Smooth muscle cell (in vitro differentiated cells): ENCODE results near the gene CCDC71L. TPM values are rescaled to one million over a fixed set of nuclear protein-coding genes. Genes with fewer than 3 reads are reported as not detected.
A peak's percentile ranks its signal among the peaks of the same experiment; 100 is the strongest.

Experiments used
- DNase-seq: peaks from one replicate; lab custom pipeline; 2025; ENCODE audit not compliant: unreplicated experiment; lab: John Stamatoyannopoulos, UW
- H2AFZ ChIP-seq: fragments of 200-600 bp; sonication (generic); 2 replicates; pipeline ENCODE4 v1.6.0; 2016; ENCODE audit warnings: antibody characterized with exemption, low read depth, mild to moderate bottlenecking
- H3F3A ChIP-seq: fragments of 200-600 bp; sonication (generic); 2 replicates; pipeline ENCODE4 v1.6.0; 2017; ENCODE audit warnings: antibody characterized with exemption, low read depth
- H3K27ac ChIP-seq: fragments of 200-600 bp; sonication (generic); 2 replicates; pipeline ENCODE4 v1.5.1; 2016; ENCODE audit warnings: low read depth, mild to moderate bottlenecking
- H3K27me3 ChIP-seq: fragments of 200-600 bp; sonication (generic); 2 replicates; pipeline ENCODE4 v1.6.1; 2016; ENCODE audit warnings: low read depth, mild to moderate bottlenecking
- H3K36me3 ChIP-seq: fragments of 200-600 bp; sonication (generic); 2 replicates; pipeline ENCODE4 v1.5.1; 2016; ENCODE audit warnings: low read depth
- H3K4me1 ChIP-seq: fragments of 200-600 bp; sonication (generic); 2 replicates; pipeline ENCODE4 v1.5.1; 2016; ENCODE audit warnings: low read depth
- H3K4me2 ChIP-seq: fragments of 200-600 bp; sonication (generic); 2 replicates; pipeline ENCODE4 v1.6.0; 2016; ENCODE audit warnings: mild to moderate bottlenecking
- H3K4me3 ChIP-seq: fragments of 200-600 bp; sonication (generic); 2 replicates; pipeline ENCODE4 v1.5.1; 2016; ENCODE audit warnings: mild to moderate bottlenecking
- H3K79me2 ChIP-seq: fragments of 200-600 bp; sonication (generic); 2 replicates; pipeline ENCODE4 v1.6.0; 2016; ENCODE audit warnings: low read depth, mild to moderate bottlenecking
- H3K9ac ChIP-seq: fragments of 200-600 bp; sonication (generic); 2 replicates; pipeline ENCODE4 v1.6.0; 2016; ENCODE audit warnings: low read depth
- H3K9me3 ChIP-seq: fragments of 200-600 bp; sonication (generic); replicated peaks from 2 replicates; pipeline ENCODE4 v1.5.1; 2016; ENCODE audit warnings: low read depth
- H4K20me1 ChIP-seq: fragments of 200-600 bp; sonication (generic); 2 replicates; pipeline ENCODE4 v1.6.0; 2016; ENCODE audit warnings: low read depth
- CTCF ChIP-seq: fragments of 200-600 bp; sonication (generic); IDR thresholded peaks from 2 replicates; pipeline ENCODE4 v1.5.1; 2017; ENCODE audit warnings: borderline replicate concordance, mild to moderate bottlenecking, antibody characterized with exemption; ENCODE audit not compliant: insufficient read depth, poor library complexity, severe bottlenecking
- WGBS: methylation state at CpG from one replicate; pipeline ENCODE4 v1.1.7; 2016; ENCODE audit warnings: low lambda C conversion rate; 5-methylcytosine and 5-hydroxymethylcytosine counted together
- polyA plus RNA-seq: library from polyadenylated mRNA; unstranded; fragments of >200 nt; fragmentation: Nextera tagmentation; extraction: Ambion mirVana; gene quantifications from 2 replicates; pipeline ENCODE4 v1.2.1, GENCODE V29; 2016
- total RNA-seq: library from RNA; depleted of rRNA; stranded (reverse); fragments of >200 nt; gene quantifications from 2 replicates; pipeline ENCODE4 v1.2.3, GENCODE V29; 2014

The CCDC71L gene
- total and polyA plus RNA-seq, 2 experiments from 2014 or later: 21.0 to 35.7 TPM

- Histone ChIP-seq H3K4me2 (no peak overlapping the region), H4K20me1 (no peaks in the 10 kb centered on the region), H3K9ac (no peak overlapping the region), H3K9me3 (no peaks in the 10 kb centered on the region), H2AFZ (no peak overlapping the region), H3K27me3 (no peaks in the 10 kb centered on the region), H3K36me3 (no peaks in the 10 kb centered on the region), H3F3A (no peaks in the 10 kb centered on the region), H3K27ac (no peak overlapping the region), H3K4me1 (peaks cover under 1% of the 10 kb centered on the region), H3K4me3 (no peak overlapping the region), H3K79me2 (peaks cover 7% of the 10 kb centered on the region)
- TF ChIP-seq CTCF: no peak
- WGBS: 67% methylated on average over 2 of the region's 2 CpGs
- no peak for DNase-seq
These were observed 8.0 kb downstream of the CCDC71L start for GRCh38 chr7:106652909-106653308.

GRCh38 chr7:106652092-106652491 lies 8.9 kb downstream of the CCDC71L start:
- no peak for TF ChIP-seq CTCF
- H4K20me1 ChIP-seq: no peaks in the 10 kb centered on the region
- H3K27me3 ChIP-seq: no peaks in the 10 kb centered on the region
- no peaks in the 10 kb centered on the region for H3K9me3 ChIP-seq
- no peak for DNase-seq
- H3K79me2 ChIP-seq: peaks cover 3% of the 10 kb centered on the region
- H3K36me3 ChIP-seq: no peaks in the 10 kb centered on the region
- no peak overlapping the region for H3K4me3 ChIP-seq
- no peaks in the 10 kb centered on the region for H3F3A ChIP-seq
- no peak overlapping the region for H2AFZ ChIP-seq
- H3K4me2 ChIP-seq: no peak overlapping the region
- H3K27ac ChIP-seq: no peak overlapping the region
- H3K4me1 ChIP-seq: no peaks in the 10 kb centered on the region
- H3K9ac ChIP-seq: no peak overlapping the region

GRCh38 chr7:106646256-106646655 lies 14.7 kb downstream of the CCDC71L start:
- Histone ChIP-seq H3K4me1 (no peaks in the 10 kb centered on the region), H3K36me3 (no peaks in the 10 kb centered on the region), H3K27me3 (no peaks in the 10 kb centered on the region), H3F3A (no peaks in the 10 kb centered on the region), H2AFZ (no peak overlapping the region), H3K9ac (no peak overlapping the region), H3K4me2 (no peak overlapping the region), H3K79me2 (no peaks in the 10 kb centered on the region), H3K9me3 (no peaks in the 10 kb centered on the region), H3K4me3 (no peak overlapping the region), H3K27ac (no peak overlapping the region), H4K20me1 (no peaks in the 10 kb centered on the region)
- no peak for DNase-seq
- TF ChIP-seq CTCF: no peak
- WGBS: 90% methylated on average over 1 of the region's 1 CpG

- Histone ChIP-seq H3K4me1 (no peaks in the 10 kb centered on the region), H3K36me3 (no peaks in the 10 kb centered on the region), H3K27ac (no peak overlapping the region), H2AFZ (peak overlapping the region; percentile 54), H3F3A (no peaks in the 10 kb centered on the region), H3K4me3 (no peak overlapping the region), H3K27me3 (no peaks in the 10 kb centered on the region), H4K20me1 (no peaks in the 10 kb centered on the region), H3K9ac (no peak overlapping the region), H3K79me2 (no peaks in the 10 kb centered on the region), H3K9me3 (no peaks in the 10 kb centered on the region), H3K4me2 (no peak overlapping the region)
- no peak for TF ChIP-seq CTCF
- whole genome bisulfite sequencing: 52% methylated on average over 1 of the region's 1 CpG
- no peak for DNase-seq
These were observed 16.0 kb downstream of the CCDC71L start for GRCh38 chr7:106644999-106645398.
